H1 (cell line): Measurements from ENCODE around the gene ARHGAP10. TPM values are rescaled to one million over a fixed set of nuclear protein-coding genes. Genes with fewer than 3 reads are reported as not detected.

Experiments used
- CTCF ChIA-PET: fragments of 300-600 bp; sonication (Branson Sonifier 250); formaldehyde crosslinking; loops from one replicate; lab custom pipeline; 2021; ENCODE audit not compliant: partially characterized antibody; lab: Charles Lee
- POLR2A ChIA-PET: fragments of 300-600 bp; sonication (Branson Sonifier 250); formaldehyde crosslinking; loops from one replicate; lab custom pipeline; 2021; ENCODE audit warnings: inconsistent platforms; ENCODE audit not compliant: partially characterized antibody; lab: Charles Lee
- DNase-seq, 2 experiments: peaks; one replicate each; pipeline versions ENCODE4 v3.0.0 to v3.0.0-alpha.2; 2010 to 2022; ENCODE audit warnings: low spot score in 2 of 2, low read depth in 1 of 2, mixed read lengths in 1 of 2
- FAIRE-seq: peaks from 2 replicates; lab custom pipeline; 2011; peaks lifted over from hg19 to GRCh38; lab: Jason Lieb, UNC
- H2AFZ ChIP-seq: 2 replicates; pipeline ENCODE4 v1.8.1; 2012; ENCODE audit warnings: low read length, inconsistent platforms
- H2AK5ac ChIP-seq: 2 replicates; pipeline ENCODE4 v1.6.1; 2013; ENCODE audit warnings: low read depth, low read length
- H2BK120ac ChIP-seq: replicated peaks from 2 replicates; pipeline ENCODE3; 2013; ENCODE audit warnings: low read depth, low read length, inconsistent platforms
- H2BK12ac ChIP-seq: 2 replicates; pipeline ENCODE4 v1.6.1; 2013; ENCODE audit warnings: low read depth, low read length
- H2BK15ac ChIP-seq: 2 replicates; pipeline ENCODE4 v1.6.1; 2013; ENCODE audit warnings: low read length
- H2BK20ac ChIP-seq: 2 replicates; pipeline ENCODE4 v1.6.1; 2013; ENCODE audit warnings: low read length
- H2BK5ac ChIP-seq: 2 replicates; pipeline ENCODE4 v1.6.1; 2013; ENCODE audit warnings: low read depth, low read length
- H3K14ac ChIP-seq: 2 replicates; pipeline ENCODE4 v1.6.1; 2013; ENCODE audit warnings: inconsistent platforms; ENCODE audit not compliant: insufficient read length
- H3K18ac ChIP-seq: 2 replicates; pipeline ENCODE4 v1.6.1; 2013; ENCODE audit warnings: low read length; ENCODE audit errors: extremely low read depth
- H3K23ac ChIP-seq: 2 replicates; pipeline ENCODE4 v1.6.1; 2013; ENCODE audit warnings: inconsistent platforms; ENCODE audit not compliant: insufficient read length
- H3K23me2 ChIP-seq: 2 replicates; pipeline ENCODE4 v1.6.1; 2013; ENCODE audit warnings: low read depth, low read length
- H3K27ac ChIP-seq: 2 replicates; pipeline ENCODE4 v1.6.1; 2011; ENCODE audit warnings: low read depth, low read length, inconsistent platforms
- H3K27me3 ChIP-seq, 4 experiments: replicated peaks in 1 of 4; 1 replicate in 1 of 4; 2 replicates in 3 of 4; pipeline versions ENCODE4 v1.6.1 to v1.8.1; 2011 to 2013; ENCODE audit warnings: low read length in 3 of 4, mild to moderate bottlenecking in 3 of 4, inconsistent platforms in 2 of 4, mixed read lengths in 2 of 4, moderate library complexity in 1 of 4; ENCODE audit not compliant: control insufficient read depth in 3 of 4, insufficient read depth in 3 of 4; ENCODE audit errors: extremely low read depth in 1 of 4
- H3K36me3 ChIP-seq, 4 experiments: 2 replicates each; pipeline versions ENCODE4 v1.6.1 to v1.8.1; 2011 to 2013; ENCODE audit warnings: mild to moderate bottlenecking in 4 of 4, low read length in 3 of 4, moderate library complexity in 2 of 4, control low read depth in 1 of 4, inconsistent platforms in 1 of 4; ENCODE audit not compliant: insufficient read depth in 4 of 4, control insufficient read depth in 2 of 4
- H3K4ac ChIP-seq: replicated peaks from 2 replicates; pipeline ENCODE3; 2013; ENCODE audit warnings: low read length, low read depth, mixed read lengths, inconsistent platforms; ENCODE audit not compliant: insufficient read length
- H3K4me1 ChIP-seq, 4 experiments: replicated peaks in 1 of 4; 1 replicate in 1 of 4; 2 replicates in 3 of 4; pipeline versions ENCODE4 v1.6.1 to v1.8.1; 2011 to 2013; ENCODE audit warnings: low read length in 3 of 4, inconsistent platforms in 2 of 4, mixed read lengths in 1 of 4; ENCODE audit not compliant: insufficient read depth in 4 of 4, control insufficient read depth in 3 of 4
- H3K4me2 ChIP-seq, 2 experiments: 2 replicates each; pipeline versions ENCODE4 v1.6.1 to v1.8.1; 2011 to 2013; ENCODE audit warnings: low read depth in 2 of 2, low read length in 2 of 2, control low read depth in 1 of 2, inconsistent platforms in 1 of 2, mild to moderate bottlenecking in 1 of 2; ENCODE audit not compliant: insufficient read depth in 1 of 2
- H3K4me3 ChIP-seq, 4 experiments: fragments of 200-600, 300-600 bp in 1 of 4; sonication (generic), shearing (Covaris generic), sonication (Bioruptor Twin) in 1 of 4; 2 replicates each; pipeline versions ENCODE4 v1.5.1 to v1.8.1; 2011 to 2016; ENCODE audit warnings: low read length in 4 of 4, low read depth in 3 of 4, control low read depth in 2 of 4, inconsistent platforms in 2 of 4, mild to moderate bottlenecking in 2 of 4, mixed read lengths in 1 of 4, moderate library complexity in 1 of 4; ENCODE audit not compliant: insufficient read depth in 2 of 4; ENCODE audit errors: extremely low read depth in 1 of 4
- H3K56ac ChIP-seq: replicated peaks from 2 replicates; pipeline ENCODE3; 2013; ENCODE audit warnings: low read depth, mild to moderate bottlenecking, mixed read lengths, low read length, inconsistent platforms; ENCODE audit not compliant: insufficient read length
- H3K79me1 ChIP-seq: 2 replicates; pipeline ENCODE4 v1.6.1; 2013; ENCODE audit warnings: low read depth, low read length, control low read depth
- H3K79me2 ChIP-seq, 2 experiments: 2 replicates each; pipeline versions ENCODE4 v1.6.1 to v1.8.1; 2012 to 2013; ENCODE audit warnings: low read length in 2 of 2, mild to moderate bottlenecking in 2 of 2, inconsistent platforms in 1 of 2; ENCODE audit not compliant: insufficient read depth in 2 of 2, control insufficient read depth in 1 of 2
- H3K9ac ChIP-seq, 4 experiments: replicated peaks in 1 of 4; 1 replicate in 1 of 4; 2 replicates in 3 of 4; pipeline versions ENCODE4 v1.6.1 to v1.8.1; 2011 to 2013; ENCODE audit warnings: low read depth in 3 of 4, low read length in 3 of 4, control low read depth in 2 of 4, mild to moderate bottlenecking in 2 of 4, moderate library complexity in 2 of 4, inconsistent platforms in 1 of 4; ENCODE audit errors: extremely low read depth in 1 of 4
- H3K9me3 ChIP-seq, 2 experiments: 2 replicates each; pipeline versions ENCODE4 v1.6.1 to v1.8.1; 2012 to 2013; ENCODE audit warnings: mild to moderate bottlenecking in 2 of 2, moderate library complexity in 2 of 2, control low read depth in 1 of 2, inconsistent platforms in 1 of 2, low read depth in 1 of 2, low read length in 1 of 2, mixed read lengths in 1 of 2; ENCODE audit not compliant: insufficient read depth in 2 of 2
- H4K20me1 ChIP-seq, 2 experiments: replicated peaks in 1 of 2; 2 replicates each; pipeline versions ENCODE3 to v1.8.1; 2011 to 2013; ENCODE audit warnings: inconsistent platforms in 2 of 2, low read length in 2 of 2, mild to moderate bottlenecking in 1 of 2; ENCODE audit not compliant: insufficient read depth in 2 of 2, control insufficient read depth in 1 of 2
- H4K5ac ChIP-seq: 2 replicates; pipeline ENCODE4 v1.6.1; 2013; ENCODE audit warnings: low read length, low read depth, mixed read lengths, inconsistent platforms; ENCODE audit not compliant: insufficient read length
- H4K8ac ChIP-seq: 2 replicates; pipeline ENCODE4 v1.8.0; 2013; ENCODE audit warnings: mild to moderate bottlenecking, moderate library complexity, low read length, inconsistent platforms; ENCODE audit not compliant: insufficient read depth; ENCODE audit errors: extremely low read depth
- H4K91ac ChIP-seq: replicated peaks from 2 replicates; pipeline ENCODE3; 2013; ENCODE audit warnings: low read length, mixed read lengths, inconsistent platforms; ENCODE audit not compliant: insufficient read length
- ASH2L ChIP-seq: fragments of 200-600, 300-600 bp; sonication (generic); IDR thresholded peaks from one replicate; pipeline ENCODE4 v1.7.1; 2017; ENCODE audit warnings: low read length
- CEBPB ChIP-seq: IDR thresholded peaks from 2 replicates; pipeline ENCODE4 v1.6.1; 2012; ENCODE audit warnings: low read depth, low read length
- CREB1 ChIP-seq: IDR thresholded peaks from 2 replicates; pipeline ENCODE4 v1.6.1; 2012; ENCODE audit warnings: inconsistent platforms
- EGR1 ChIP-seq: IDR thresholded peaks from 2 replicates; pipeline ENCODE4 v1.6.1; 2011; ENCODE audit warnings: low read depth, low read length, borderline replicate concordance
- FOSL1 ChIP-seq: IDR thresholded peaks from 2 replicates; pipeline ENCODE4 v1.6.1; 2011; ENCODE audit warnings: mild to moderate bottlenecking, low read depth, low read length, moderate library complexity; ENCODE audit not compliant: insufficient read depth
- GABPA ChIP-seq: IDR thresholded peaks from 2 replicates; pipeline ENCODE4 v1.6.1; 2011; ENCODE audit warnings: mild to moderate bottlenecking, low read length, moderate library complexity, borderline replicate concordance; ENCODE audit not compliant: insufficient read depth
- KDM1A ChIP-seq: fragments of 200-600, 300-600 bp; sonication (generic); IDR thresholded peaks from 2 replicates; pipeline ENCODE4 v1.7.1; 2016; ENCODE audit warnings: mild to moderate bottlenecking, low read length, borderline replicate concordance
- KDM4A ChIP-seq: IDR thresholded peaks from one replicate; pipeline ENCODE4 v1.7.1; 2012; ENCODE audit warnings: low read depth, mild to moderate bottlenecking, moderate library complexity, low read length, inconsistent platforms; ENCODE audit not compliant: severe bottlenecking
- SIX5 ChIP-seq: IDR thresholded peaks from 2 replicates; pipeline ENCODE4 v1.6.1; 2011; ENCODE audit warnings: mild to moderate bottlenecking, low read depth, low read length
- SUZ12 ChIP-seq: fragments of 200-600 bp; sonication (generic); IDR thresholded peaks from 2 replicates; pipeline ENCODE4 v1.6.1; 2012; ENCODE audit warnings: mild to moderate bottlenecking, inconsistent platforms, low read length, moderate library complexity, mixed read lengths
- TBP ChIP-seq: IDR thresholded peaks from 2 replicates; pipeline ENCODE4 v1.6.1; 2011; ENCODE audit warnings: low read depth, low read length, improper control_type of control experiment
- TCF12 ChIP-seq: IDR thresholded peaks from 2 replicates; pipeline ENCODE4 v1.6.1; 2011; ENCODE audit warnings: low read depth, mild to moderate bottlenecking, low read length
- WGBS, 2 experiments: shearing (Covaris generic) in 1 of 2; methylation state at CpG; one replicate each; pipeline versions ENCODE4 v1.1.6 to v1.1.7; 2013 to 2015; ENCODE audit warnings: low lambda C conversion rate in 2 of 2, mixed read lengths in 2 of 2, inconsistent platforms in 1 of 2, low coverage in 1 of 2, missing lambda C conversion rate in 1 of 2; ENCODE audit not compliant: insufficient replicate concordance in 2 of 2, insufficient coverage in 1 of 2, insufficient read length in 1 of 2; ENCODE audit errors: extremely low coverage in 1 of 2, missing lambda C conversion rate in 1 of 2; 5-methylcytosine and 5-hydroxymethylcytosine counted together
- polyA plus RNA-seq, 7 experiments: library from polyadenylated mRNA; depleted of rRNA in 3 of 7; stranded (reverse) in 5 of 7; unstranded in 2 of 7; fragments of >200 nt in 5 of 7; fragments of 200-250 nt in 2 of 7; gene quantifications; 1 replicate in 5 of 7; 2 replicates in 1 of 7; 4 replicates in 1 of 7; pipeline versions ENCODE4 v1.2.1 to v1.2.3, GENCODE V29; 2011 to 2013; ENCODE audit warnings: missing spikeins in 2 of 7, mixed read lengths in 2 of 7
- total RNA-seq: library from RNA; stranded (reverse); fragmentation: NEBNext Ultra II Directional; extraction: Animal tissue kit (Norgen Biotek cat#: 25700); gene quantifications from 2 replicates; pipeline ENCODE4 v1.2.1, GENCODE V29; 2021
- TF ChIP-seq, protein P1 (sequence below): IDR thresholded peaks from 2 replicates; pipeline ENCODE4 v1.6.1; 2012; ENCODE audit warnings: inconsistent platforms
- TF ChIP-seq, protein P2 (sequence below): IDR thresholded peaks from 2 replicates; pipeline ENCODE4 v1.6.1; 2012; ENCODE audit warnings: low read length, inconsistent platforms

The ARHGAP10 gene
- total and polyA plus RNA-seq, 2 of the 8 experiments (the other 6 are each of a cell fraction or from before 2014, with no cell fraction given) = 3.7 to 6.1 TPM

GRCh38 chr4:147794314-147794680 is 62.4 kb downstream of the ARHGAP10 start:
- no peak overlapping the region for H3K4me2 ChIP-seq

More at GRCh38 chr4:147794314-147794680, 62.4 kb downstream of the ARHGAP10 start:
- WGBS, 2 experiments = 79% methylated on average over 1 of the region's 1 CpG; no CpG with 5 or more reads in 1 of the 2 experiments
- Histone ChIP-seq H3K4me3 (no peak overlapping the region), H4K20me1 (no peaks in the 10 kb centered on the region), H3K18ac (no peak overlapping the region), H2AK5ac (no peak overlapping the region), H3K4me1 (peaks cover 0 to 2% (median 0%) of the 10 kb centered on the region in 4 experiments; a peak in 1 of 7 replicates), H3K79me1 (no peaks in the 10 kb centered on the region), H3K9me3 (no peaks in the 10 kb centered on the region), H2BK12ac (no peak overlapping the region), H3K4ac (no peak overlapping the region), H3K27me3 (no peaks in the 10 kb centered on the region), H4K8ac (no peak overlapping the region), H4K91ac (no peak overlapping the region), H3K9ac (no peak overlapping the region), H2BK5ac (no peak overlapping the region), H3K36me3 (no peaks in the 10 kb centered on the region), H2BK120ac (no peak overlapping the region), H3K14ac (no peak overlapping the region), H3K27ac (no peak overlapping the region), H2AFZ (no peak overlapping the region), H2BK20ac (no peak overlapping the region), H3K79me2 (no peaks in the 10 kb centered on the region), H2BK15ac (no peak overlapping the region), H3K23me2 (no peaks in the 10 kb centered on the region), H3K56ac (no peak overlapping the region), H4K5ac (no peak overlapping the region), H3K23ac (no peak overlapping the region)
- POLR2A ChIA-PET = no interaction called here
- CTCF ChIA-PET = interaction anchor here (1.7 kb wide), 1 partner anchor 73 kb away, joined by 8 read pairs; no protein-coding TSS in a partner anchor
- FAIRE-seq (no peak), DNase-seq (no peak)
- TF ChIP-seq CREB1 = no peak
- TF ChIP-seq, protein P1, sequence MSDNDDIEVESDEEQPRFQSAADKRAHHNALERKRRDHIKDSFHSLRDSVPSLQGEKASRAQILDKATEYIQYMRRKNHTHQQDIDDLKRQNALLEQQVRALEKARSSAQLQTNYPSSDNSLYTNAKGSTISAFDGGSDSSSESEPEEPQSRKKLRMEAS = no peak
- TF ChIP-seq SUZ12 = no peak
- TF ChIP-seq SIX5 = no peak
- TF ChIP-seq, protein P2, sequence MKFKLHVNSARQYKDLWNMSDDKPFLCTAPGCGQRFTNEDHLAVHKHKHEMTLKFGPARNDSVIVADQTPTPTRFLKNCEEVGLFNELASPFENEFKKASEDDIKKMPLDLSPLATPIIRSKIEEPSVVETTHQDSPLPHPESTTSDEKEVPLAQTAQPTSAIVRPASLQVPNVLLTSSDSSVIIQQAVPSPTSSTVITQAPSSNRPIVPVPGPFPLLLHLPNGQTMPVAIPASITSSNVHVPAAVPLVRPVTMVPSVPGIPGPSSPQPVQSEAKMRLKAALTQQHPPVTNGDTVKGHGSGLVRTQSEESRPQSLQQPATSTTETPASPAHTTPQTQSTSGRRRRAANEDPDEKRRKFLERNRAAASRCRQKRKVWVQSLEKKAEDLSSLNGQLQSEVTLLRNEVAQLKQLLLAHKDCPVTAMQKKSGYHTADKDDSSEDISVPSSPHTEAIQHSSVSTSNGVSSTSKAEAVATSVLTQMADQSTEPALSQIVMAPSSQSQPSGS = no peak
- TF ChIP-seq KDM1A = no peak
- TF ChIP-seq CEBPB = no peak
- no peak for TF ChIP-seq ASH2L
- no peak for TF ChIP-seq GABPA
- no peak for TF ChIP-seq FOSL1
- no peak for TF ChIP-seq KDM4A
- TF ChIP-seq TBP = no peak
- TF ChIP-seq TCF12 = no peak
- no peak for TF ChIP-seq EGR1
